ENCODE measurements around the gene TCF3. TPM values are rescaled to one million over a fixed set of nuclear protein-coding genes. Genes with fewer than 3 reads are reported as not detected.

TCF3 gene
- polyA plus RNA-seq, 6 donors from 2014 or later, result 17.5 to 45.6 (median 24.8) TPM

DNA sequence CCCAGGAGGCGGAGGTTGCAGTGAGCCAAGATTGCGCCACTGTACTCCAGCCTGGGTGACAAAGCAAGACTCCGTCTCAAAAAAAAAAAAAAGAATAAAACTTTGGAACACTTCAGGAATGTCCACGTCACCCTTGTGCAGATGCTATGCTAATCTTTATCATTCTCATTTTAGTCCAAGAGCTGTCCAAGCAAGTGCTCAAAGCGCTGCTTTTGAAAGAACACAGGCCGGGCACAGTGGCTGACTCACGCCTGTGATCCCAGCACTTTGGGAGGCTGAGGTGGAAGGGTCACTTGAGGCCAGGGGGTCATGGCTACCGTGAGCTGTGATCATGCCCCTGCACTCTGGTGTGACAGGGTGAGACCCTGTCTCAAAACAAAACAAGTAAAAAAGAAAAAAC lies 36.0 kb downstream of the TCF3 start:
- H3K4me1 Mint-ChIP-seq, result peaks cover 27 to 33% (median 28%) of the 10 kb centered on the region in 3 donors
- no peak for DNase-seq
- peak overlapping the region in 1 of 8 donors; percentile 1 for H3K4me3 Mint-ChIP-seq
- H3K36me3 Mint-ChIP-seq, result peaks cover 0 to 16% of the 10 kb centered on the region in 2 donors
- no peaks in the 10 kb centered on the region for H3K27me3 Mint-ChIP-seq
- H3K27ac Mint-ChIP-seq, result peak overlapping the region in 3 of 6 donors; percentile 57 to 88 (median 58)
- ATAC-seq (ENCODE audit: low read depth in 2 of 2), result no peak
- no peaks in the 10 kb centered on the region for H3K9me3 Mint-ChIP-seq

DNA sequence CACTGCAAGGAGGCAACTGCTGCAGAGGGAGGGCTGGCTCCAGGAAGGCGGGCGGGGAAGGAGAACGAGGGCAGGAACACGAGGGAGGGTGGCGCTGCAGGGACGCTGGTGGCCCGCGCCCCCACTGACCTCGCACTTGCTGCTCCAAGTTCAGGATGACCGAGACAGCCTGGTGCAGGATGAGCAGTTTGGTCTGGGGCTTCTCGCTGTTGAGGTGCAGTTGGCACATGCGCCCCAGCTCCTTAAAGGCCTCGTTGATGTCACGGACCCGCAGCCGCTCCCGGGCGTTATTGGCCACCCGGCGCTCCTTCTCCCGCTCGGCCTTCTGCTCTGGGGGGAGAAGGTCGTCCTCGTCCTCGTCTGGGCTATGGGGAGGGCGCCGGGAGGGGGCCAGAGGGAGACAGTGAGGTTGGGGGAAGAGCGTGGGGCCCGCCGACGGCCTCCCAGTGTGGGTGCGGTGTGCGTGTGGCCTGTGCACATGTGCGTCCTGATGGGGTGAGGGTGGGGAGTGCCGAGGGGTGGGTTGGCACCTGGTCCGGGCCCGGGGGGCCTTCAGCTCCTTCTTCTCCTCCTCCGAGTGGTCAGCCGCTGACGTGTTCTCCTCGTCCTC lies 37.2 kb downstream of the TCF3 start:
- H3K4me3 Mint-ChIP-seq, result no peak overlapping the region
- H3K27me3 Mint-ChIP-seq, result no peaks in the 10 kb centered on the region
- H3K9me3 Mint-ChIP-seq, result no peaks in the 10 kb centered on the region
- H3K4me1 Mint-ChIP-seq, result peaks cover 27 to 35% (median 28%) of the 10 kb centered on the region in 3 donors
- H3K27ac Mint-ChIP-seq, result peak overlapping the region in 3 of 6 donors; percentile 18 to 76 (median 45)
- ATAC-seq (ENCODE audit: low read depth in 2 of 2) (no peak), DNase-seq (no peak)
- peaks cover 0 to 16% of the 10 kb centered on the region in 2 donors for H3K36me3 Mint-ChIP-seq

DNA sequence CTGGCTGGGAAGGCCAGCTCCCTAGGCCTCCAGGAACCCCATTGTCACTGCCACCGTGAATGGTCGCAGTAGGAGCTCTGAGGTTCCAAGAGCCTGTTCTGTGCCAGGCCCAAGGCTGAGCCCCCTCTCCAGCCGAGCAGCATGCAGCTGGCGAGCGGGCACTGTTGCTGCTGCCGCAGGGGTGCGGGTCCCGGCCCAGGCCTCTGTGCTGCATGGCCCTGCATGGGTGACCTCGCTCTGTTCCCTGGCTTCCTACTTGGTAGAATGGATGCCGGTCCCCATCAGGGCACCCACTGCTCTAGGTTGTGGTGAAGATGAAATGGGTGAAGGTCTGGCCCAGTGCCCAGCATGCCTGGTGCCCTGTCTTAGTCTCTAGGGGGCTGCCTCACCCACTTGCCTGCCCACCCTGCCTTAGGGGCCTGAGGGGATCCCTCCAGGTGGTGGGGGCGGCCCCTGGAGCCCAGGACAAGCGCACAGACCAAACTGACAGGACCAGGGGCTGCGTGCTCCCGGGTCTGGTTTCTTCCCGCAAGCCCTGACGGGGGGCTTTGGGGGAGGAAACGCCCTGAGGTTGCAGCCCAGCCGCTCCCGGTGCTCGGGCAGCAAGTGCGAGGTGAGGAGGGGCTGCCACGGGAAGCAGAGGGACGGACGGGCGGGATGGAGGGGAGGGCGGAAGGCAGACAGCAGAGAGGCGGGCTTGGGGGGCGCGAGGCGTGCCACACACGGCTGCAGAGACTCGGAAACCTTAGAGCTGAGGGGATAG lies 38.4 kb downstream of the TCF3 start:
- Mint-ChIP-seq H3K4me3 (no peak overlapping the region), H3K27ac (peak overlapping the region in 2 of 6 donors; percentile 45 to 84)

DNA sequence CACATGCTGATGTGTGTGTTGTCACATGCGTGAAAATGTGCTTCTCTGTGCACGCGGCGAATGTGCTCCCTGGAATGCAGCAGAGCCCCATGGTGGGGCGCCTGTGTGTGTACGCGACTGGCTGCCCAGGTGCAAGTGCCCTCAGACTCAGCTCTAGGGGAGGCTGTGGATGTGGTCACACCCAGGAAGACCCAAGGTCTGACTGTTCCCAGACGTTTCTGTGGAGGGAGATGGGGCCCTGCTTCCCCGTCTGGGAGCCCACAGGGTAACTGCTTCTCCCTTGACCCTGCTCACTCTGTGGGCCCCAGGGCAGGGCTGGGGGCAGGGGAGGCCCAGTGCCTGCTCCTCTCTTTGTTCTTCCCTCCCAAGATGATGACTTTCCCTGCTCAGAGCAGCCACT lies 39.3 kb downstream of the TCF3 start:
- H3K27ac Mint-ChIP-seq, result peak overlapping the region in 1 of 6 donors; percentile 47
- peaks cover 0 to 16% of the 10 kb centered on the region in 2 donors for H3K36me3 Mint-ChIP-seq
- no peaks in the 10 kb centered on the region for H3K27me3 Mint-ChIP-seq
- H3K9me3 Mint-ChIP-seq, result no peaks in the 10 kb centered on the region
- H3K4me3 Mint-ChIP-seq, result no peak overlapping the region
- DNase-seq (no peak), ATAC-seq (ENCODE audit: low read depth in 2 of 2) (no peak)
- H3K4me1 Mint-ChIP-seq, result peaks cover 30 to 37% (median 37%) of the 10 kb centered on the region in 3 donors

More for the DNA sequence above, 38.4 kb downstream of the TCF3 start:
- no peak for DNase-seq
- Mint-ChIP-seq H3K27me3 (no peaks in the 10 kb centered on the region), H3K9me3 (no peaks in the 10 kb centered on the region), H3K36me3 (peaks cover 0 to 16% of the 10 kb centered on the region in 2 donors), H3K4me1 (peaks cover 29 to 38% (median 37%) of the 10 kb centered on the region in 3 donors)
- ATAC-seq (ENCODE audit: low read depth in 2 of 2), result no peak

DNA sequence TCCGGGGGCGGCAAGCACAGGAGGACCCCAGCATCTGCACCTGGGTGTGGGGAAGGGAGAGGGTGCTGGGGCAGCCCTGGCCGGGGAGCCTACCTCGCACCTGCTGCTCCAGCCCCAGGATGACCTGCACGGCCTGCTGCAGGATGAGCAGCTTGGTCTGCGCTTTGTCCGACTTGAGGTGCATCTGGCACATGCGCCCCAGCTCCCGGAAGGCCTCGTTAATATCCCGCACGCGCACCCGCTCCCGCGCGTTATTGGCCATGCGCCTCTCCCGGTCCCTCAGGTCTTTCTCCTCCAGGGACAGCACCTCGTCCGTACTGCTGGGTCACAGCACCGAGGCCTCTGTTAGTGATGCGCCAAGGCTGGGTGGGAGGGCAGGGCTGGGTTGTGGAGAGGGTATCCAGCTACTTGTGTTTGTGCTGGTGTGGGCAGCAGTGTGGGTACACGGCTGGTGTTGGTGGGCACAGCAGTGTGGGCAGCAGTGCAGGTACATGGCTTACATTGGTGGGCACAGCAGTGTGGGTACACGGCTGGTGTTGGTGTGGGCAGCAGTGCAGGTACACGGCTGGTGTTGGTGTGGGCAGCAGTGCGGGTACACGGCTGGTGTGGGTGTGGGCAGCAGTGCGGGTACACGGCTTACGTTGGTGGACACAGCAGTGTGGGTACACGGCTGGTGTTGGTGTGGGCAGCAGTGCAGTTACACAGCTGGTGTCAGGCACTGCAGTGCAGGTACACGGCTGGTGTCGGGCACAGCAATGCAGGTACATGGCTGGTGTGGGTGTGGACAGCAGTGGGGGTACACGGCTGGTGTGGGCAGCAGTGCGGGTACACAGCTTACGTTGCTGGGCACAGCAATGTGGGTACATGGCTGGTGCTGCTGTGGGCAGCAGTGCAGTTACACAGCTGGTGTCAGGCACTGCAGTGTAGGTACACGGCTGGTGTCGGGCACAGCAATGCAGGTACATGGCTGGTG lies 40.0 kb downstream of the TCF3 start:
- H3K4me1 Mint-ChIP-seq, result peaks cover 25 to 33% (median 32%) of the 10 kb centered on the region in 3 donors
- no peaks in the 10 kb centered on the region for H3K27me3 Mint-ChIP-seq
- peak overlapping the region in 1 of 6 donors; percentile 51 for H3K27ac Mint-ChIP-seq
- H3K4me3 Mint-ChIP-seq, result no peak overlapping the region
- no peaks in the 10 kb centered on the region for H3K9me3 Mint-ChIP-seq
- peaks cover 0 to 16% of the 10 kb centered on the region in 2 donors for H3K36me3 Mint-ChIP-seq
- ATAC-seq (ENCODE audit: low read depth in 2 of 2) (no peak), DNase-seq (no peak)

DNA sequence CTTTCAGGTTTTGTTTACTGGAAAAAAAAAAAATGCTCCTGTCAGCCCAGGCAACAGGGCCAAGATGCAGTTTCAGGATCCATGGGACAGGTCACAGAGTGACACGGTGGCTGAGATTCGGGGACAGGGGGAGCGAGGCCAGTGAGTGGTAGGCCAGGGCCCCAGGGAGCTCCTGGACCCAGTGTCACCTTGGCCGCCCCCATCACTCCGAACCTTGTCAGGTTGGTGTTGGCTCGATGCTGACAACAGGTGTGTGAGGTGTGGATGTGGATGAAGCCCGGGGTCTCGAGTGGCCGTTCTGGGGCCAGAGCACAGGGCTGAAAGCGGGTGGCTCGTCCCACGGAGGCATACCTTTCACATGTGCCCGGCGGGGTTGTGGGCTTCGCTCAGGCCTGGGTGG lies 41.1 kb downstream of the TCF3 start:
- no peak overlapping the region for H3K27ac Mint-ChIP-seq
- no peaks in the 10 kb centered on the region for H3K9me3 Mint-ChIP-seq
- H3K27me3 Mint-ChIP-seq, result no peaks in the 10 kb centered on the region
- no peak overlapping the region for H3K4me3 Mint-ChIP-seq
- DNase-seq (no peak), ATAC-seq (ENCODE audit: low read depth in 2 of 2) (no peak)
- H3K36me3 Mint-ChIP-seq, result peaks cover 0 to 16% of the 10 kb centered on the region in 2 donors
- H3K4me1 Mint-ChIP-seq, result peaks cover 20 to 24% (median 22%) of the 10 kb centered on the region in 3 donors

DNA sequence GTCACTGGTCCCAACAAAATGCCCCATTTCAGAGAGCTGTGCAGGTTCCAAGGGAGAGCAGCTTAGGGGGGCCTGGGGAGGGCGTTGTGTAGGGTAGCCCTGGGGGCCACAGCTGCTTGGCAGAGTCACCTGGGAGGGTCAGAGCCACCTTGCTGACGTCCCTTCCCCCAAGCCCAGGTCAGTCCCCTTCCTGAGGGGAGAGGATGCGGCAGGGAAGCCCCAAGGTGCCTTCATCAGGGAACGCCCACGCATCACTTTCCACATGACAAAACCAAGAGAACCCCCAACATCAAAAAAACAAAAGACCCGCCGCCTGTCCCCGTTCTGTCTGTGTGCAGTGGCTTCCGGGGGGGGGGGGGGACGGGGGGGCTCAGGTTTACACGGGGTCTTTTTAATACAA lies 41.8 kb downstream of the TCF3 start:
- ATAC-seq (ENCODE audit: low read depth in 2 of 2) (no peak), DNase-seq (no peak)
- Mint-ChIP-seq H3K36me3 (peaks cover 0 to 16% of the 10 kb centered on the region in 2 donors), H3K27me3 (no peaks in the 10 kb centered on the region), H3K9me3 (no peaks in the 10 kb centered on the region), H3K4me1 (peaks cover 27 to 30% (median 27%) of the 10 kb centered on the region in 3 donors), H3K27ac (no peak overlapping the region), H3K4me3 (no peak overlapping the region)

DNA sequence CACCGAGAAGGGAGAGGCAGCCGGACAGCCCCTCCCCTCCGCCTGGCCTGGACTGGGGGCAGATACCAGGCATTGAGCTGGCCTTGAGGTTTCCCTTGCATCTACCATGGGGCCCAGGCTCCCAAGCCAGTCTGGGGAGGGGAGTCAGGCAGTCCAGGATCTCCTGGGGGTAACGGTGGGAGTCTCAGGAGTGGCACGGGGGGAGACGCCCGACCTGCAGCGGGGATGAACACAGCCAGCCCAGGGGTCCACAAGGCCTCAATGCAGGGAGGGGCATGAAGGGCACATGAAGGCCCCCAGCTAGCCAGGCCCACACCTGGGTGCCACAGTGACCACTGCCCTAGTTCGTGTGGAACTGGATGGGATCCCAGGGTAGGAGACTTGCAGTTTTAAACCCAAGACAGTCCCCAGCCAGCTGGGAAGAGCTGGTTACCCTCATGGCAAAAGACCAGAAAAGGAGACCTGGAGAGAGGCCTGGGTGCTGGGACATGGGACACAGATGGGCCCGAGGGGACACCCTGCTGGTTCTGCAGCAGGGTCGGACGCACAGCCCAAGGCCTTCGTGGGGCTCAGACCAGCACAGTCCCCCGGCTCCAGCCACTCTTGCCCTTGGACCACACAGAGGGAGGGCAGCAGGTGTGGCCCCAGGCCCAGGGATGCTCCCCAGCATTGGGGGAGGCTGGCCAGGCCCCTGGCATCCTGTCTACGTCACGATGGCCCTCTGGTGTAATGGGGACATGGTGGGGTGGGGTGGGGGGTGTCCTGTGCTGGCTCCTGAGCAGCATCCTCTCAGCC lies 42.5 kb downstream of the TCF3 start:
- Mint-ChIP-seq H3K36me3 (peaks cover 0 to 15% of the 10 kb centered on the region in 2 donors), H3K27me3 (no peaks in the 10 kb centered on the region), H3K27ac (peak overlapping the region in 2 of 6 donors; percentile 34 to 61), H3K4me1 (peaks cover 28 to 32% (median 30%) of the 10 kb centered on the region in 3 donors), H3K4me3 (peak overlapping the region in 4 of 8 donors; percentile 9 to 60 (median 34)), H3K9me3 (no peaks in the 10 kb centered on the region)
- ATAC-seq (ENCODE audit: low read depth in 2 of 2), result no peak
- no peak for DNase-seq

DNA sequence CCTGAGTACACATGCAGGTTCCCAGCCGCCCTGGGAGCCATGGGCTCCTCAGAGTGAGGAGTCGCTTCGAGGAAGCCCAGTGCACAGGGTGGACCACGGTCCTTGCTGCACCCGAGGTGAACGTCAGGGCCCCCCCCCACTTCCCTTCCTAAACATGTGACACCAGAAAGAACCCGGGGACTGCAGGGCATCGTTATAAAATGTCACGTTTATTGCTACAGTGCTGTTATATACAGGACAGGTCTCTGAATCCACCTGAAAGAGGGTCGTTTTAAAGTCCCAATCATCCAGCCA lies 43.4 kb downstream of the TCF3 start:
- Mint-ChIP-seq H3K36me3 (peaks cover 0 to 7% of the 10 kb centered on the region in 2 donors), H3K4me1 (peaks cover 23 to 40% (median 35%) of the 10 kb centered on the region in 3 donors), H3K9me3 (no peaks in the 10 kb centered on the region), H3K4me3 (peak overlapping the region in 2 of 8 donors; percentile 63 to 95), H3K27me3 (no peaks in the 10 kb centered on the region), H3K27ac (peak overlapping the region in 1 of 6 donors; percentile 81)
- DNase-seq, result no peak
- ATAC-seq (ENCODE audit: low read depth in 2 of 2), result no peak

DNA sequence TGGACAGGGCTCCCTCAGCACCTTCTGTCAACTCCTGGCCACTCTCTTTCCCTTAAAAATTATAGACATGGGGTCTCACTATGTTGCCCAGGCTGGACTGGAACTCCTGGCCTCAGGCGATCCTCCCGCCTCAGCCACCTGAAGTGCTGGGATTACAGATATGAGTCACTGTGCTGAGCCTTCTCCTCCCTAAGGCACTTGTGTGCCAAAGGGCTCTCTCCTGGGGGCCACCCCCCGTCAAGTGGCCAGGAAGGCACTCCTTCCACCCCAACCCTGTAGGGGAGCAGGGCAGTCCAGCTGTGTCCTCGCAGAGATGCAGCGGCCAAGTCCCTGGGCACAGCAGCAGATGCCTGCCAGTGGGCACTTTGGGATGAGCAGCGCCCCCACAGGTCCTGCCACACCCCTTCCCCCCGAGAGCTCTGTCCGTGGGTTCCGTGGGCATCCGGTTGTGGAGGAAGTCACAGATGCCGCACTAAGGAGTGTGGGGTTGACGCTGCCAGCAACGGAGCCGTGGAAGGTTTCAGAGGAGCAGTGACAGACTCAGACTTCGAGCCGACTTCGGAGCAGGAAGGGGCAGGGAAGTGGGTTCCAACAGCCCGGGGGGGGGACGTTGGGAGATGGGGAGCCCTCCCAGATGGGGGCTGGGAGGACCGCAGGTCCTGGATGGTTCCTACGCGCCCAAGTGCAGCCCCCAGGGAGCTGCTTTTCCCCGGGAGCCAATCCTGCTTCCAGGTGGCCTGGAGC lies 43.9 kb downstream of the TCF3 start:
- ATAC-seq (ENCODE audit: low read depth in 2 of 2) (no peak), DNase-seq (no peak)
- H3K4me1 Mint-ChIP-seq, result peaks cover 23 to 45% (median 38%) of the 10 kb centered on the region in 3 donors
- no peaks in the 10 kb centered on the region for H3K9me3 Mint-ChIP-seq
- H3K27ac Mint-ChIP-seq, result peak overlapping the region in 4 of 6 donors; percentile 56 to 81 (median 61)
- no peaks in the 10 kb centered on the region for H3K27me3 Mint-ChIP-seq
- peaks cover 0 to 6% of the 10 kb centered on the region in 2 donors for H3K36me3 Mint-ChIP-seq
- H3K4me3 Mint-ChIP-seq, result peak overlapping the region in 7 of 8 donors; percentile 37 to 95 (median 63)

DNA sequence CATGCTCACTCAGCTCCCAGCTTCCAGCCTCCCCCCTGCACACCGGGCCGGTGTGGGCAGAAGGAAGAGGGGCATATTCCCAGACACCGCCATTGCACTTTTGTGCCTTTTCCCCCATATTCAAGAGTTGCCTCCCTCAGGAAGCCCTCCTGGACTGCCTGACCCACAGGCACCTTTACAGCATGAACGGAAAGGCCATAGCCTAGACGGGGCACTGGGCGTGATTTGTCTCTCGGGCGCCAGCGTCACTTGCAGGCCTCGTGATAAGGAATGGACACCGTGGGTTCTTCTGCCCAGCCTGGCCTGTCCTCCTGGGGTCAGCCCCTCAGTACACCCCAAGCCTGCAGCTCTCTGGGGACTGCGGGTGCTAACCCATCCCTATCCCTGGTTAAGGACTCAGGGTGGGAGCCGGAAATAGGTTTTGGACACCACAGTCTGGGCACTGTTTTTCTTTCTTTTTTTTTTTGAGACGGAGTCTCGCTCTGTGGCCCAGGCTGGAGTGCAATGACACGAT lies 46.2 kb downstream of the TCF3 start:
- H3K36me3 Mint-ChIP-seq, result no peaks in the 10 kb centered on the region
- ATAC-seq (ENCODE audit: low read depth in 2 of 2), result no peak
- peak overlapping the region; percentile 93 to 99 (median 98) for H3K4me3 Mint-ChIP-seq

More for the DNA sequence above, 46.2 kb downstream of the TCF3 start:
- H3K27ac Mint-ChIP-seq, result peak overlapping the region; percentile 88 to 99 (median 98)
- H3K9me3 Mint-ChIP-seq, result no peaks in the 10 kb centered on the region
- H3K27me3 Mint-ChIP-seq, result no peaks in the 10 kb centered on the region
- DNase-seq, result no peak
- H3K4me1 Mint-ChIP-seq, result peaks cover 27 to 57% (median 46%) of the 10 kb centered on the region in 3 donors

Data from naive B cell (primary cell).